Measurements from ENCODE around the gene TASOR2.

TASOR2 gene, protein sequence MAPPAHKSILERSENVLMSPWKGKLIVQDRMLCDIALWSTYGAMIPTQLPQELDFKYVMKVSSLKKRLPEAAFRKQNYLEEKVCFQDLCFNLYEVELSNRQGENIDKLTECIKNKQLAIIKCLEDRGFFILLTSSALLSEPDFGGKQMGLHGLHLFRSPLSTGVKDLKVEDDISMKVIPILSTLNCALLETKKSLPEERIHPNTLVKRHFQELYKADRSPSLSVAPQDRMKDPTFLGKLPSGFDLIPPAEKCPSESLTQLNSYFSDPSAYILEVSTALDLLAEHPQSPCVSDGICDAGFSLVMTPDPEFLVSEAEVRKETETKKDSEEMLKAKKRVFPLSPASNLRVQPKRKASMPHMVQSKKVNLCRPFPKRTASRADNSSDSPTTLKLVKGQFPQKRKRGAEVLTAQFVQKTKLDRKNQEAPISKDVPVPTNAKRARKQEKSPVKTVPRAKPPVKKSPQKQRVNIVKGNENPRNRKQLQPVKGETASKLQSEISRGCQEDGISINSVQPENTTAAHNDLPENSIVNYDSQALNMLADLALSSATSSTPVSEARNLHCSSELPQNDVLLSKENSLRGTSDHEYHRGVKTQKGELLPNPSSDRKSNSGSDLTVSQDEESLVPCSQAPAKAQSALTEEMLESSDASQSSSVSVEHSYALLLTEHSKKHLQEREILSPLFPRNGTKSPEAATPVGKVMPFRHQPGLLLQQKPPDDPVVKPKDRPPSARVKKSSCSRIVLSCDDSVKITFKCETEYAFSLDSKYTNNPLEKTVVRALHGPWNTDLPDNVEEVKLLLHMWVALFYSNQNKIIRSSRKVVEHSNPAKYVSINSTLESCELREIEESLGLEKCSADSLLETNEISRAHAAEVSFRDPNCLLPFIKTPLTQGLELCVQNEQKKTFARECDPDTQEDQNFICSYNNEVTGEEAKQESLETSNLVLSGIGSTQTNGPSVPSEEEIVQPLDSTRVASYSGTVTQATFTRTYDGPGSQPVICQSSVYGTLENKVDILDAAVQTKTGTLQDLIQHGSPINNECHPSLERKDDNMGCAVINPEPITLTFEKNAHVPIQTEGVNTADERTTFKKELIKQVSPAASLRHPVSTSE (N-terminal part only)
- total RNA-seq = 174 to 203 (median 193) reads per million in 4 experiments

- DNase-seq = peak; percentile 97
These were observed at the start of gene TASOR2 for GRCh38 chr10:5684318-5684970. TASOR2 (plus strand) TSS chr10:5684838; CDS start chr10:5720643, 35,805 bp downstream.

GRCh38 chr10:5634918-5635317 lies 49.7 kb upstream of the TASOR2 start:
- DNase-seq = no peak

DNA sequence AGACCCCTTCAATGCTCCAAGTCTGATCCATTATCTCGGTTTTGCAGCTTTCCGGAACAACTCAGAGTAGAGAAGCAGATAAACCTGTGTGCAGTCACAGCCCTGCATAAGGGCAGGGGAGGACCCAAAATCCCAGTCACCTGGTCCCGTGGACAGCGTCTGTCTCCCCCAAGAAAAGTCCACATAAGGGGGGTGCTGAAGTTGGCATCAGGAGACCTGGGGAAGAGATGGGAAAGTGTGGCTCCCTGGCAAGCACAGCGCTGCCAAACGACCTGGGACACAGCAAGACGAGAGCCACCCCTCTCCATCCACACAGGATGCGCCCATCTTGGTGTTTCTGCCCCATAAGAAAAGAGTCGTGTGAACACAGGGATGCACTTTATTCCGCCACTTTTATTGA lies 46.1 kb upstream of the TASOR2 start:
- DNase-seq = no peak

DNA sequence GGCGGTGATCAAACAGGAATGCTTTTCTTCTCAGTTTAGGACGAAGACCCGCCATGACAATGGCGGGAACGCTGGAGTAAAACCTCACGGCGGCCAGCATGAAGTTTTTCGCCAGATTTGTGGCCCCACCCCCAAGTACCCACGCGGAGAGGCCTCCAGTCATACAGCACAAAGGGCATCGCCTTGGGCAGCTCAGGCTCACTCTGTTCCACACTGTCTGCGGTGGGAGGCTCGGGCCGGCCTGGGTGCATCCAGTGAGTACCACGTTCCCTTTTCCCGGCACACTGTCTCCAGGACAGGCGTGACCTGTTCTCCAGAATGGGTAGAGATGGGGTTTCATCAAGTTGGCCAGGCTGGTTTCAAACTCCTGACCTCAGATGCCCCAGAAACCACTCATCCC lies 45.6 kb upstream of the TASOR2 start:
- no peak for DNase-seq

- DNase-seq = no peak
These were observed 44.6 kb upstream of the TASOR2 start for GRCh38 chr10:5640036-5640435.

DNA sequence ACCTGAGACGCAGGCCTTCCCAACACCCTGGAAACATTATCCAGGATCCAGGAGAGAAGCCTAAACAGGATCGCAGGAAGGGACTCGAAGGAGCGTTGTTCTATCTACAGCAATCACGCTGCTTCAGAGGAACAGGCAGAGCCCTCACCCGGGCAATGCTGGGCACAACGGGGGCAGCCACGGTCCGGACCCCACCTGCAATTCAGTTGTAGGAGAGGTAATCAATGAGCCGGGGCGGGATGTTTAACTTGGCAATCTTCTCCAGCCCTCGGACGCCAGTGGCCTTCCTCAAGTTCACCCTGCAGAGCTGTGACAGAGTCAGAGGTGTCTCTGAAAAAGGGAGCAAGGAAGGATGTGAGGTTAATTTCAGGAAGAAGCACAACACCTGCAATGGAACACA lies 44.1 kb upstream of the TASOR2 start:
- DNase-seq = no peak

DNA sequence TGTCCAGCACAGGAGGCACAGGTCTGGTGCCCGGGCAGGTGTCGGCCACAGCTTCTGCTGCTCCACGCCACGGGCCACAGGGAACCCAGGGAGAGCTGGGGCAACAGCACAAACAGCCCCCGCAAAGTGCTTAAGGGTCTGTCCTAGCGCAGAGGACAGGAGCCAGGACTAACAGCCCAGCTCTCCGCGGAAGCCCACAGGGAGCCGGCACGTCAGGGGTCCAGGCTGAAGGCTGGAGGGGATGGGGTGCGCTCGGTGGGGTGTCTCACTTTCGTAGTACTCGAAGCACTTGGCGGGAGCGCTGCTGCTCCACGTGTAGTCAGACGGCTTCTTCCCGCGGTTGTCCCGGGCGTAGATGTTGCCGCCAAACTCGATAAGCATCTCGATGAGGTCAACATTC lies 43.1 kb upstream of the TASOR2 start:
- DNase-seq = no peak

DNA sequence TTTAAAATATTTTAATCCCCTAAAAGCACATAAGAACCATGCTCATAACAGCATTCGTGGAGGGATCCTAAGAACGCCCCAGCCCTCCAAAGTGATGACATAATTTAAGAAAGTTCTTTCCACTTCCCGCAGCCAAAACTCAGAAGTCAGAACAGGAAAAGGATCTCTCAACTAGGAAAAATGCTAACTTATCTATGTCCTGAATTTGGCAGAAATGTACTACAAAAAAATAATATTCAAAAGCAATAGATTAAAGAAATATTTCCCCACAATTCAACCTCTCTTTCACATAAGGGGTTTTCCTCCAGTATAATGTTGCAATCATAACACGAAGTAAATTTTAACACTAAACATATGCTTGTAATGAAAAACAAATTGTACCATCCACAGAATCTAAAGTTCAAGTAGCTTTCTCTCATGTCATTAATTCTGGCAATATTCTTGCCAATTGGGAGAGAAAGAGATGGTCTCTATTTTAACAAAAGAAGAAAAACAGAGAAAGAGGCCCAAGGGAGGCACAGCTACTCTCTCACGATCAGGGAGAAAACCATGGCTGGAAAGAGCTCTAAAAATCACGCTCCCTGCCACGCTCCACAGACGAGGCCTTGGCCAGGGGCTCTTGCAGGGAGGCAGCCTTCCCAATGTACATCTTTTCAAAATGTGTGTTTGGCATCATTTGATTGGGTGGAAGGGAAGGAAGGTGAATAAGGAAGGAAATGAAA lies 41.1 kb upstream of the TASOR2 start:
- no peak for DNase-seq

DNA sequence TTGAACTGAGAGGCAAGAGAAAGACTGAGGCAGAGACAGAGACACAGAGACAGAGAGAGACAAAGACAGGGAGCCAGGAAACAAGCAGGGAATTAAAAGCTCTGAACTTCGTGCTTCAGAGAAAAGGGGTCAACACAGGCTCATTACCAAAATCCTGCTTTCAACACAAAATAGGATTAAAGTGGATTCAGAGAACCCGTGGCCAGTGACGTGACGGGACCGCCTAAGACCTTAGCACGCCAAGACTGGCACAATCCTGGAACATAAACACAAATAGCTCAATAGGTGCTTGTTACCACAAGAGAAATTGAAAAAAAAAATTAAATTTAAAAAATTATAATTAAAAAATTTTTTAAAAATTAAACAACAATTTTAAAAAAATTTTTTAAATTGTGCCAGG lies 39.7 kb upstream of the TASOR2 start:
- DNase-seq = no peak

GRCh38 chr10:5645375-5645774 lies 39.3 kb upstream of the TASOR2 start:
- no peak for DNase-seq

- no peak for DNase-seq
These were observed 38.6 kb upstream of the TASOR2 start for GRCh38 chr10:5645944-5646617.

GRCh38 chr10:5647507-5648240 lies 37.0 kb upstream of the TASOR2 start:
- no peak for DNase-seq

DNA sequence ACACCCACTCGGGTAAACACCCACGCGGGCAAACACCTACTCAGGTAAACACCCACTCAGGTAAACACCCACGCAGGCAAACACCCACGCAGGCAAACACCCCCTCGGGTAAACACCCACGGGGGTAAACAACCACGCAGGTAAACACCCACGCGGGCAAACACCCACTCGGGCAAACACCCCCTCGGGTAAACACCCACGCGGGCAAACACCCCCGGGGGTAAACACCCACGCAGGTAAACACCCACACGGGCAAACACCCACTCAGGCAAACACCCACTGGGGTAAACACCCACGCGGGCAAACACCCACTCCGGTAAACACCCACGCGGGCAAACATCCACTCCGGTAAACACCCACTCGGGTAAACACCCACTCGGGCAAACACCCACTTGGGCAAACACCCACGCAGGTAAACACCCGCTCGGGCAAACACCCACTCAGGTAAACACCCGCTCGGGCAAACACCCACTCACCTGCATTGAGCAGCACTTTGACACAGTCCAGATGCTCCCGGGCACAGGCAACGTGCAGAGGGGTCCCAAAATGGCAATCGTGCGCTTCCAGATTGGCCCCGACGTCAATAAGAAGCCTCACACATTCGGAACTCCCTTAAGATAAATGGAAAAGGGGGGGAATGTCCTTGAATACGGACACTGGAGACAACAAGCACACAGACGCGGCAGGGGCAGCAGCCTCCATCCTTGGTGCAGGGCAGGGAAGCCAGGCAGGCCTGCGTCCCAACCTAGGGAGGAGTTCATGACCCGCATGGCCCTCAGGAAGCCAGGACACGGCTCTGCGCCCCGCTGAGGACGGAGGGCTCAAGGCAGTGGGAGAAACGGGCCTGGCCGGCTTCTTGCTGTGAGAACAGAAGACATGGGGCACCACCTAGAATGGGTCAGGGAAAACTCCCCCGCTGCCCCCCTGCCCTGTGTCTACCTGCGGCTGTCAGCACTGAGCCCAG lies 35.9 kb upstream of the TASOR2 start:
- no peak for DNase-seq

- no peak for DNase-seq
These were observed 34.9 kb upstream of the TASOR2 start for GRCh38 chr10:5649746-5650145.

- no peak for DNase-seq
These were observed 33.8 kb upstream of the TASOR2 start for GRCh38 chr10:5650664-5651387.

GRCh38 chr10:5651388-5651764 lies 33.3 kb upstream of the TASOR2 start:
- DNase-seq = no peak

DNA sequence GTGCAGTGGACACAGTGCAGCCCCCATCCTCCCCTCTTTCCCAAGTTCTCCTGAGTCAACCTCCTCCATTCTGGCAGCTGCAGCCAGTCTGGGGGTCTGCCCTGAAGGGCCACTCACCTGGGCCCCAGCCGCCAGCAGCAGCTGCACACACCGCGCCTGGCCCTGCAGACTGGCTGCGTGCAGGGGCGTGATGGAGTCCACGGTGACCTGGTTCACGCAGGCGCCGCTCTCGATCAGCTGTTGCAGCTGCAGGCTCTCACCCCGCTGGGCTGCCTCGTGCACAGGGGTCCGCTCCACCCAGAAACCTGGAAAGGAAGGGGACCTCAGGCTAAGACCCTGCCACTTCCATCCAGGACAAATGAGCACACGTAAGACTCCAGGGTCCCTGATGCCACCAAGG lies 31.9 kb upstream of the TASOR2 start:
- DNase-seq = no peak

DNA sequence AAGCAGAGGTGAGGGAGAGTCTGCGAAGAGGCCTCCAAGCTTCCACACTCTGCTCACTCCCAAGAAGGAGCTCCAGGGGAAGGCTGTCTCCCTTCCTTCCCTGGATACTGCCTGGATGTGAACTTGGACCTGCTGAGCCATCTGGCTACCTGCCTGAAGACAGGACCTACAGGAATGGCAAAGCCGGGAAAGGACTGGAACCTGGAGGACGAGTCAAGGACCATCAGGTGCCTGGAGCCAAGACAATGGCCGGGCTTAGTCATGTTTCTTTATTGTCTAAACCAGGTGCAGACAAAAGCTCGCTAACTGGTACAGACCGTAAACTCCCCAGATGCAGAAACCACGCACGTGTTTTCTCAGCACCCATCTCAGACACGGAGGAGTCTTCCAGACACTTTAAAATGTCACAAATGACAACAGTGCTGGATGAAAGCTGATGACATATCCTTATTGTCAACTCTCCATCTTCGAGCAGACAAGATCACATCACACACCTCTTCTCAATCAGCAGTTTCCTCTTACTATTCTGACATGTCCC lies 30.4 kb upstream of the TASOR2 start:
- no peak for DNase-seq

- DNase-seq = no peak
These were observed 29.5 kb upstream of the TASOR2 start for GRCh38 chr10:5655121-5655520.
